ENCODE results near the gene GABRG3.
"Not testable (repeated sequence)": the region's sequence is repeated elsewhere in the genome, so short reads cannot be mapped to it uniquely, and the experiment has no call there.

The GABRG3 gene

DNA sequence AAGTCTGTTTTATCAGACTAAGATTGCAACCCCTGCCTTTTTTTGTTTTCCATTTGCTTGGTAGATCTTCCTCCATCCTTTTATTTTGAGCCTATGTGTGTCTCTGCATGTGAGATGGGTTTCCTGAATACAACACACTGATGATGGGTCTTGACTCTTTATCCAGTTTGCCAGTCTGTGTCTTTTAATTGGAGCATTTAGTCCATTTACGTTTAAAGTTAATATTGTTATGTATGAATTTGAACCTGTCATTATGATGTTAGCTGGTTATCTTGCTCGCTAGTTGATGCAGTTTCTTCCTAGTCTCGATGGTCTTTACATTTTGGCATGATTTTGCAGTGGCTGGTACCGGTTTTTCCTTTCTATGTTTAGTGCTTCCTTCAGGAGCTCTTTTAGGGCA, 220.5 kb downstream of the GABRG3 start:
- not testable (repeated sequence) for DNase-seq

DNA sequence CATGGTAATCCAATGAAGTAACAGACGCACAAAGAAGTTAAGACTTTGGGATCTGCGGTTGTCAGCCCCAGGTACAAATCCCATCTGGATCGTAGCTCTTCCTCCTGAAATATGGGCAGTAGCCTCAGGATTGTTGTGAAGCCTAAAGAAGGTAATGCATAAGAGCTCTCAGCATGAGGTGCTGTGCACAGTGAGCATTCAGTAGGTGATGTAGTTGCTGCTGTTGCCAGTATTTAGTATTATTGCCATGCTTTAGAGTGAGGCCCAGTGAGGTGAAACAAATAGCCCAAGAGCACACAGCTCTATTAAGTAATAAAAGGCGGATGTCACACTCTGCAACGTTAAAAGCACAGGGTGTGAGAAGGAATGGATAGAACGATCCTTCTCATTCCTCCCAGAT, 225.7 kb downstream of the GABRG3 start:
- DNase-seq: peak; percentile 18

DNA sequence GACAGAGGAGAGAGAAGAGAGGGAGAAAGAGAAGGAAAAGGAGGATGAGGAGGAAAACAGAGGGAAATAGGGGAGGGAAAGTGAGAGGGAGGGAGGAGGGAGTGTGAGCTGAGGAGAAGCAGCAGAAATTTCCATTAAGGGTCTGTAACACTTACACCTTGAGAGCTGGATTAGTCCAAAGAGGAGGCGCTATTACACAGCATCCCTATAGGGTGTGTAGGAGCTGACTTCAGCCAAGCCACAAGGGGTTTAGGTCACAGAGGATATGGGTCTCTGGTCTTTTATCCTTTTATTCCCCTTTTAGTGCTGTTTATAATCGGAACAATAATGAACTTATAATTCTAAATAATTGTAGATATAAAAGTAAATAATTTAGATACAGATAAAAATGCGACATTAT, 230.4 kb downstream of the GABRG3 start:
- no peak for DNase-seq

DNA sequence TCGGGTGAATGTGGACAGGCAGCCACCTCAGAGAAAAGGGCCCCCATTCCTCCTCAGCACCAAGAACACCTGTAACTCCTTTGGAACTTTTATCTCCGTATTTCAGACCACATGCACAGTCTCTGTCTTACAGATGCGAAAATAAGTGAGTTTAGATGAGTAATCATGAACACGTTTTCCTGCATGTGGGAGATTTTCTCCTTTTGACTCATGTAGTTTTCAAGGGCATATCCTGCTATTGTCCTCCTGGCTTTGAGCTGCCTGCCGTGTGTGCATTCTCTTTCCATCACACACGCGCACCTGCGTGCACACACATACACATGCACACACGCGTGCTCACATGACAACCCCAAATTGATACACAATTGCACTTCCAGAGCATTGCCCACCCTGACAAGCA, 239.2 kb downstream of the GABRG3 start:
- DNase-seq: no peak

DNA sequence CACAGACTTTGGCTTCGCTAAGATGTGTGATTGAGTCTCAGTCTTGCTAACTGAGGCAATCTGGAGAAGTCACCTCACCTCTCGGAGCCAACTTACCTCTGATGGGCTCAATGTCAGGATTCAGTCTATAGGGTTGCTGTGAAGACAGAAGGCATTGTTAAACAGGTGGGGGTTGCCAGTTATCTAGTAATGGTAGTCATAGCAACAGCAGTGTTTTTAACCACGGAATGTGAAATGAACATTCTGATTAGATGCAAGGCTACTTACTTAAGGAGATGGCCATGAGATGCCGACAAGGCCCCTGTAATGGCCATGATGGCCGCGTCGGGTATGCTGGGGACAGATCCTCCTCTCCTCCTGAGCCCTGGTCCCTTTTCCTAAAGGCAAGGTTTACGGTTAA, 243.1 kb downstream of the GABRG3 start:
- no peak for DNase-seq

DNA sequence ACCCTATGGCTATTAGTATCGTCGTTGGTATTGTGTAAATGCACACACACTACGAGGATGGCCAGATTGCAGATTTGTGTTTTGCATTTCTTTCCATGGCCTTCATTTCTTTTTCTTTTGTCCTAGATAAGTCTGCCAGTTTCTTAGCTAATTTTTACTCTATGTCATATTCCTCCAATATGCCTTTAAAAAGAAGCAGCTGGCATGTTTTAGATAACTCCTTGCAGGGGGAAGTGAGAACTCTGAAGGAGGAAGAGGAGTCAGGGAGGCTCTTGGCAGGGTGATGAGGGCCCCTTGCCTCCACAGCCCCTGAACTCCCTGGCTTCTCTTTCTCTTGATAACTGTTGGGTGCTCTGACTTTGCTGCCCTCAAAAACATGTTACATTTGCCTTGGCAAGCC, 244.0 kb downstream of the GABRG3 start:
- no peak for DNase-seq

DNA sequence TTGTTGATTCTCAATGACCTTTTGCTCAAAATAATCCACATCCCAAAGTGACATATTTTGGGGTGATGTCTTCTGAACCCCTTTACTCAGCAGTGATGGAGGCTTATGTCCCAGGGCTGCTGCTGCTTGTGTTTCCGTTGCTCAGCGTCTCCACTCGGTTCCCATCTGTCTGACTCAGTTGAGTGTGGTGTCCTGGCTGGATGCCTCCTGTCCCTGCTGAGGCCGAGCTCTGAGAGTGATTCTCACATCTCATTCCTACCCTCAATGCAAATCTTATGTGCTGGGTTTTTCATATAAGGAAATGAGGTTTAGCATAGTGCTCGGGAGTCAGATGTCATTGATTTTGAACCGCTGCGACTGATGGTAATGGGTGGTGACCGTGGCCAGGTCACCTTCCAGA, 247.4 kb downstream of the GABRG3 start:
- DNase-seq: no peak

DNA sequence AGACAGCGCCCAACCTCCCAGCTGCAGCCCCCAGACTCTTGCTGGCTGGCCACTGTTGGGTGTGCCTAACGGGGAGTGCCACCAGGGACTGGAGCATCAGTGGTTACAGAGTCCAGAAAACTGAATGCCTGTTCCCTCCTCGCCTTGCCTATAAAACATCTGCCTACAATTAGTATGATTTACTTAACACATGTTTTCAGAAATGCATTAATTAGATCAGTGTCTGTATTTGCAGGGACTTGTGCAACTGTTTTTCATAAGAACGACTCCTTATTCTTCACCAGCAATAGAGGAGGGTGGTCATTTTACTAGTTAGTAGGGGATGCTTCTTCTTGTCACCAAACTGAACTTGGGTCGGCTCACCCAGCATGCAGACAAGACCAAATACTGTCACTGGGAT, 248.7 kb downstream of the GABRG3 start:
- DNase-seq: no peak

DNA sequence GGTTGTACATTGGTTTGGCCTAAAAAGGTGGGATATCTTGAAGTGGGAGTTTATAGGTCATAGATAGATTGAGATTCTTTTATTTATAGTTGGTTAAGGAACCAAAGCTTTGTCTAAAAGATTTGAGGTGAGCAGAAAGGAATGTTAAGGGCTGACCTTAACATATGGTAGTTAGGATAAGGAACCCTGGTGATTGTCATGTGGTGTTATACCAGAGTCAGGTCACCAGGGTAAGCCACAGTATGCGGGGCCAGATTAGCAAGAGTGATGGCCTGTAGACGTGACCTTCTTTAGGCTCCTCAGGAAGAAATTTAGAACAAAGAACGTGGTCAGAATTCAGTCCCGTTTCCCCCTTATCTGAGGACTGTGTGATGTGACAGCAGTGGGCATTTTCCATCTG, 249.2 kb downstream of the GABRG3 start:
- no peak for DNase-seq

DNA sequence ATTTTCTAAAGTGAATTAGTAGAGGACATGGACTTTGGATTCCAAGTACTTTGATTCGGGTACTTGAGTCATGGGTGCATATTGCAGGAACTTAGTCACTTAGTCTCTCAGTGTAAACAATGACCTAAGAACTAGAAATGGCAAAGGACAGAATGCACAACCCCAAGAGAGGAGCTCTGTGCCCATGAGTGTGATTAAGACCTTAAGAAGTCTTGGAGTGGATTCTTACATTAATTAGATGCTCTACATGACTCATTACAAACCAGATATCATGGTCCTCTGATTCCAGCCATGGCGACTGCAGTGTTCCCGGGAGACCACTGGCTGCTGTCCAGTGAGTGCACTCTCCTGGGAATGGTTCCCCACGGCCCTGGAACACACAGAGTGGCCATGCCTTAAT, 251.5 kb downstream of the GABRG3 start:
- no peak for DNase-seq

DNA sequence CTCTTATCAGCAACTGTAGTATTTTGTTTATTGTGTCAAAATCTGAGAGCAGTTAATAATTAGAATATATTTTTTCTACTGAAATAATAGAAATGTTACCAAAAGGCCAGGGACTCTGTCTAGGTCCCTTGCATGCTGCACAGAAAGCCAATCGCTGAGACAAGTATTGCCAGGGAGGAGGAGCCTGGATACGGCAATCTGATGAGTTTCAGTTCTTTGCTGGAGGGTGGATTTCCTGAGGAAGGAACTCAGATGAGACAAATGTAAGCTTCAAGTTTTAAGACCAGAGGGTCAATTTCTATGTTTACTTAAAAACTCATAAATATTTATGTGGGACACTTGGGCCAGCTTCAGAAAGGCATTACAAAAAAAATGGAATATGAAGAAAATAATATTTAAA, 252.2 kb downstream of the GABRG3 start:
- no peak for DNase-seq

DNA sequence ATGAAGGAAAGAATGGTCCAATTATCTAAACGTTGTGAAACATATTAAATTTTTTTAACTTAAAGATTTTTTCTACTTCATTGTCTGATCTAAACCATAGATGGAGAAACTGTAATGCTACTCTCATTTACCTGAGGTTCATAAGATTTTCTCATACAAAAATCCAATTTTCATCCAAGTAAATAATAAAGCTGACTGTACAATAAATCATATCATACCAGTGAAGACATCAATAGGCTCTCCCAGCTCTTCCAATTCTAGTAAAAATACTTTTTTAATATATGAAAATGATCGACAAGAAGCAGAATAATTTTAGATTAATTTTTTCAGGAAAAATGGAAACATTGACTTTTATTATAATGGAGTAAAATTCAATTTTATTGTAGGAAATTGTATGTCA, 260.8 kb downstream of the GABRG3 start:
- DNase-seq: no peak

DNA sequence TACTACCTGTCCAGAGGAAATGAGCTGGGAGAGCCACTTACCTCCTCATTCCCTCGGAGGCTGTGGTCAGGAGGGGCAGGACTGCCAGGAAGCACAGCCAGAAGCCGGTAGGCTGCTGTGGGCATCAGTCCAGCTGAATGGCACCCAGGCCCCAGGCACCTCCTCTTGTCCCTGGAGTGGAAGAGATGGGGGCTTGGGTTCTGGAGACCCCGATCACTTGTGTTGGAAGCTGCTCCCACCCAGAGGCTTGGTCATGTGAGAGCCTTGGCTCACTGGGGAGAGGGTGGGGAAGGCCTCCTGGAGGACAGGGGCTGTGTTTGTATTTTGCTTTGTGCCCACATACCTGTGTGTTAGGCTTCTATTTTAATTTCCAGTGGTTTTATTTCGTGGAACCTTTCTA, 261.9 kb downstream of the GABRG3 start:
- DNase-seq: no peak

DNA sequence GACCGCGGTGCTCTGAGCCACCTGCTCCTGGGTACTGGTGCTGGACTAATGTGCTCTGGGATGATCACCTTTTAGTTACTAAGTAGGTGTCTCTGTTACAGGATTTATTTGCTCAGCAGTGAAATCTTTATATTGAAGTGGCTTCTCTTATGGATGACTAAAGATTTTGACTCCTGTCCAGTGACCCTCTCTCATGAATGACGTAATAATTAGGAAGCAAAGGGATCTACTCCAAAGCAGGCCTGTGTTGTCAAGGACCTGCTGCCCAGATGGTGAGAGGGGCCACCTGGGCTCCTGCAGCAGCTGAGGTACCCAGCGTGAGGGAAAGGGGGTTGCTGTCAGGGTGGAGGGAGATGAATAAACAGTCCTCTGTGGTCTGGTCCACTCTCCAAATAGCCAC, 263.6 kb downstream of the GABRG3 start:
- DNase-seq: peak; percentile 34

DNA sequence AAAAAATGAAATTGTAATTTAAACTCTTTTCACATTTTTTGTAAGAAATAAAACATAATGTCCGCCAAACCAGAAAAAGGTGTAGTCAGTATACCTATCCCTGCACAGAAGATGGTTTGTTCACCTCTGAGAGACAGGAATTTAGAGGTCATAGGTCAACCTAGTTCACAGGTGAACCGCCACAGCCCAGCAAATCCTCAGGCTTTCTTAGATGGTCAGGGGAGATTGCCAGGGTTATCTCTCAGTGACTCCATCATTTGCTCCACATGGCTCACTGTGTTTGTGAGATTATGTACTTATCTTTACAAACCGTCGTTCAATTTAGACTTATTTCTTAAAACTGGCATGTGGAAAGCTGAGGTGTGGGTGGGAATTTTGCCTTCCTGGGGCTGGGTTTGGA, 264.2 kb downstream of the GABRG3 start:
- no peak for DNase-seq

DNA sequence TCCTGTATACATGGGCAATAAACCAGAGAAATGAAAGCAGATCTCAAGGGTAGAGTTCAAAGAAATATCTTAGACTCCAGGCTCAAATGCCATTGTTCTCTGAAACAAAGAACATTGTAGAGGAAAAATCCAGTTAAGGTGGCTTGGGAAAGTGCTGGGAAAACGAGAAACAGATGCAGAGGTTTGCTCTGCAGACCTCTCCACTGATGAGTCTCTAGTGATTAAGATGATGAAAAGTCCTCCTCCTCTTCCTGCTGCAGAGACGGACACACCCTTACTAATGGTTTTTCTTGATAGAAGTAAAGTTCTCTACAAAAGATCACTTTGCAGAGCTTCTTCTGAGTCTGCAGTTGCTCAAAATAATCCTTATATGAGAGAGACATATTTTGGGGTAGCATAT, 264.7 kb downstream of the GABRG3 start:
- DNase-seq: no peak

DNA sequence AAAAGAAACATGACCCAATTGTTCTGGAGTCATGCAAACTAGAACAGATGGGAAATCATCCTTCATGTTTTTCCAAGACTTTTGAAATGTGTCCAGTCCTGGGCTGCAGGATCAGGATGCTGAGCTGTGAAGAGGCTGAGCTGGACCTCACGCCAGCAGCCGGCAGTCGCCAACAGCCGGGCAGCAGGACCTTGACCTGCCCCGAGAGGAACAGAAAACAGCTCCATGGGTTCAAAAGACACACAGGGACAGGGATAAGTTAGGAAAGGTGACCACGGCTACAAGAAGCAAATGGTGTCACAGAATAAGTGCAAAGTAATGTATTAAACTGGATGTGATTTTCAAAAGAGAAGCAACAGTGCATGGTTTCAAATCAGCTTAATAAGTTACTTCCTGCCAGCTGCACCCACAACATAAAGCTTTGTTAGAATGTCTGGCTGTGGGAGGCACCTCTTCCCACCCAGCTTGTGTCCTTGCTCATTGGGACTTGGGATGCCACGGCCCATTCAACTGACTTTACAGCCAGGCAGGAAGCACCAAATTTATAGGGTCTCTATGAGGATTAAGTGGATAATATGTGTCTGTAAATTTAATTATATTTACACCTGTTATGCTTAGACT, 266.4 kb downstream of the GABRG3 start:
- DNase-seq: peak; percentile 22

DNA sequence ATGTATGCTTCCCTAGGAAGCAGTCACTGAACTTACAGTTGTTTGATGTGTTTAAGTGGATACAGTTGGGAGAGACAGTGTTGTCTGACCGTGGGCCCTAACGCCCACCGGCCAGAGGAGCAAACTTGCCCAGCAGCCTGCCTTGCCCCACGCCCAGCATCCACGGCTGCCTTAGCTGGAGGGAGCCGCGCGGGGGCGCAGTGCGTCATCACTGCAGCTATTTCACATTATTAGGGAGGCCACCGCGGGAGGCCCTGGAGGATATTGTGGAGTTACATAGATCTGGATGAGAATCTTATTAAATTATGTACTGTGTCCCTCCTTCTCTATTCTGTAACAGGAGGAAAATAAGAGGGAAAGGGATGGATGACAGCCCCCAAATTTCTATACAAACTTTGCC, 267.2 kb downstream of the GABRG3 start:
- no peak for DNase-seq

DNA sequence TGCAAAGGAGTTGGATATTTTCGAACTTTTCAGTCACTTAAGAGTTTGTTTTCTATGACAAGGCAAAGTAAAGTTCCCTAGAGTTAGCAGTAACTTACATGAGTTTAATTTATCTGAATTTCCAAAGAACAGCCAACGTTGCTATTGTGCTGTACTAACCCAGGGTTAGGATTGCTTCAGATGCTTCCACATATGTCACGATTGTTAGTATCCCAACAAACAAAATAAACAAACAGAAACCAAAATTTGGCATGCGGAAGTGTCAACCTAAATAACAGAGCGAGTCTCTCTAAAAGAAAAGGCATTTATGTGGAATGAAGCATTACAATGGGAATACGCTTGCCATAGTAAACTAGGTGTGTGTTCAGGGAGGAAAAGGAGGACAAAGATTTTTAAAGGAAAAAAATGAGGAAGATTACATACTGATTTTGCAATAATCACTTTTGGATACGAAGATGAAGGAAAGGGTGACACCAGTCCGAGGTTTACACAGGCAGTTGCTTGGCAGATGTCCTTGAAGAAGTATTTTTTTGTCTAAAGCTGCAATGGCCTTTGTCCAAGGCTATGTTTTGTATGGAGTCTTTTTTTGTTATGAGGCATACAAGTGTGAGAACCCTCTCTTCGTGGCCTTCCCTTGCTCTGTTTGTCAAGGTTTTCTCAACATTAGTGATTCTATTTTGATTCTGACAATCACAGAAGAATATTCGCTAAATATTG, 267.9 kb downstream of the GABRG3 start:
- no peak for DNase-seq

DNA sequence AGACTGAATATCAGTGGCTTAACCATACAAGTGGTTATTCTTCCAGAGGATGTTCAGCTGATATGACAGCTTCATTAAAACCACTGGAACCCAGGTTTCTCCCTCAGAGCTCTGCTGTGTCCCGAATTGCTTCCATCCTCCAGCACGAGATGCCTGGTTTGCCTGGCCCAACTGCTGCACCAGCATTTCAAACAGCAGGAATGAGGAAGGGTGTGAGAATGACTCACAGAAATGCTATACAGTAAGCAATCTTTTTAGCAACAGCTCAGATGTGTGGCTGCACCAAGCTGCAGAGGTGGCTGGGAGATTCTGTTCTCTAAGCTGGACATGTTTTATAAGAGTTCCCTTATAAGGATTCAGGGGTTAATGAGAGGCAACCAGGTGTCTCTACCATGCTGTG, 271.0 kb downstream of the GABRG3 start:
- peak; percentile 31 for DNase-seq

DNA sequence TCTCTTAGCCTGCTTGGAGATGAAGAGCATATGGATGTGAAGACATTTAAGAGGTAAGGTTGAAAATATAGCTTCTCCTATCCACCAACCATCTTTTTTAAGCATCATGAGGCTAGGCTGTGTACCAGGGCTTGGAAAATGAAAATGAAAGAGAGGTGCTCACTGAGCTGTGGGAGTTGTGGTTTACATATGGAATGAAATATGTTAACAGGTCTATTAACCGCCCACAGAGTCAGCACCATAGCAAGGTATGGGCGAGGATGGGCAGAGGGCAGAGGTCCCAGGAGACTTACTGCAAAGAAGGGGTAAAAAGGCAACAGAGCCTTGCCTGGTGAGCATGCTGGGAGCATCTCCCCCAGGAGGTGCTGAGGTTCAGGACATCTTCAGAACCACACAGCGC, 273.1 kb downstream of the GABRG3 start:
- no peak for DNase-seq

DNA sequence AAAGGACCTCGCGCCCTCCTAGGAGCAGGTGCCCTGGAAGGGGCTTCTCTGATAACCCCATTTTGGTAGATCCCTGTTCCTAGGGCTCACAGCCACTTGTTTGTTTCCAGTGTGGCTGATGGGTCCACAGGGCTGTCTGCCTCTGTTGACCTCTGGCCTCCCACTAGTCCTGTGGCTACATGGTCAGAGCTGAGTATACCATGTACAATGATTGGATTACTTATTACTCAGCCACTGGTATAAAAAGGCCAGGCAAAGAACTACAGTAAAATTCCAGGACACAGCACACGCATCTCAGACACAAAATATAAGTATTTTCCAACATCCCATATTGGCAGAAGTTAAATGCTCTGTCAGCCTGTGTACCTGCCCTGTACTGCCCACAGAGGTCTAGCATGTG, 277.3 kb downstream of the GABRG3 start:
- no peak for DNase-seq

DNA sequence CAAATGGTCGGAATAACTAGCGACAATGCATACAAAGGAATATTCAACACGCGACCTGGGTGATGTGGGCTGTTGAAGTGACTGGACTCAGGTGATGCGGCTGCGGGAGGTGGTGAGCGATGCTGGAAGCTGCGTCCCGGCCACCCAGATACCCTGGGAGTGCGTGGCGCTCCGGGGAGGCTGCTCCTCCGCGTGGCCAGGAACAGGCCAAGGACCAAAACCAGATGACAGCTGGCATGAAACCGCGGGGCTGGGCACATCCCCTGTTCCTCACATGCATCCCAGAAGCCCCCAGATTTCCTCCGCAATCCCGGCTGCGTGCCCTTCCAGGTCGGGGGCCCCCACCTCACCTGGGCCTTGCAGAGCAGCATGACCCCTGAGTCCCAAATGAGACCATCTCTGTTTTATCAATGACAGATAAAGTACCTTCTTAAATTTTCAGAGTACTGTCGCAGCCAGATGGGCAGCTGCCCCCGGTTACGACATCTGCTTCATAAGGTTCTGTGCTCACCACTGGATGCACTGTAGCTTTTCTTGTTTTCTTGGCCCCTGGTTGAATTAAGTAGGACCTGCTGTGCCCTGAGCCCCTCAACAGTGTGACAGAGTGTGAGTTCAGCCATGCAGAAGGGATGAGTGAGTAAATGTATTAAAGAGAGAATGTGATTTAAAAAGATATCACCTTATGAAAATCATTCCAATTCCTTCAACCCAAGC, 278.2 kb downstream of the GABRG3 start:
- DNase-seq: no peak

DNA sequence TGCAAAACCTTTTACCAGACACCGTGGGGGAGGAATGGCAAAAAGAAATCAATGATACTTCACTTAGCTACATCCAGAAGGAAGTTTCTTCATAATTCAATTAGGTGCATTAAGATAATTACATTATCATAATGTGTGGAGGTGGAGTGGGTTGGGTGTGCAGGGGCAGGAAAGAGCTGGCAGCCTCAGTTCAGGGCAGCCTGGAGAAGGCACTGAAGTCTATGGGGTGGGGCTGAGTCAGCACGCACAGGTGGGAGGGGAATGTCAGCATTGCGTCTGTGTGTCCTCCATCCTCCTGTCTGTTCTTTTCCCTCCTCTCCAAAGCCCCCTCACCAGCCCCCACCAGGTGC, 278.8 kb downstream of the GABRG3 start:
- no peak for DNase-seq

DNA sequence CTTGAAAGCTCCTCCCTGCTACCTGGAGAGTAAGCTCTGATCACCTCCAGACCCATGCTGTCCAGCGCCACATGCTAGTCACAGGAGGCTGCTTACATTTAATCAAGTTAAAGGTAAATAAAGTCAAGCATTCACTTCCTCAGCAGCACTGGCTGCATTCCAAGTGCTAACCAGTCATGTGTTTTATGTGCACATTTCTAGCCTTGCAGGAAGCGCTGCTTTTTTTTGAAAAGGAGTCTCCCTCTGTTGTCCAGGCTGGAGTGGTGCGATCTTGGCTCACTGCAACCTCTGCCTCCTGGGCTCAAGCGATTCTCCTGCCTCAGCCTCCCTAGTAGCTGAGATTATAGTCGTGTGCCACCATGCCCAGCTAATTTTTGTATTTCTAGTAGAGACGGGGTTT, 279.2 kb downstream of the GABRG3 start:
- peak; percentile 96 for DNase-seq

Data from NCI-H345 (cell line).